HepG2 (cell line): ENCODE results near the gene APOM. TPM values are rescaled to one million over a fixed set of nuclear protein-coding genes. Genes with fewer than 3 reads are reported as not detected.
A peak's percentile ranks its signal among the peaks of the same experiment; 100 is the strongest.

Experiments used
- ARID2 ChIP-seq: sonication (generic); formaldehyde crosslinking; IDR thresholded peaks from 2 replicates; pipeline ENCODE4 v1.8.1; 2022; ENCODE audit warnings: mild to moderate bottlenecking, missing genetic modification reagents, borderline replicate concordance
- ARNT2 ChIP-seq: sonication (generic); formaldehyde crosslinking; IDR thresholded peaks from 2 replicates; pipeline ENCODE4 v1.8.0; 2022; ENCODE audit warnings: mild to moderate bottlenecking, low read depth, missing genetic modification reagents, moderate library complexity
- CENPBD1 ChIP-seq: sonication (generic); formaldehyde crosslinking; IDR thresholded peaks from 2 replicates; pipeline ENCODE4 v1.8.0; 2022; ENCODE audit warnings: missing genetic modification reagents, low read depth, mild to moderate bottlenecking, borderline replicate concordance
- DMAP1 ChIP-seq: IDR thresholded peaks from 2 replicates; pipeline ENCODE4 v1.6.1; 2016
- E2F2 ChIP-seq: sonication (generic); formaldehyde crosslinking; IDR thresholded peaks from 2 replicates; pipeline ENCODE4 v1.4.0; 2020; ENCODE audit warnings: missing genetic modification reagents, borderline replicate concordance
- IRF2 ChIP-seq: IDR thresholded peaks from 2 replicates; pipeline ENCODE4 v1.6.1; 2018; ENCODE audit warnings: missing genetic modification reagents, missing compliant biosample characterization
- JUND ChIP-seq: sonication (generic); formaldehyde crosslinking; IDR thresholded peaks from 2 replicates; pipeline ENCODE4 v1.8.0; 2022; ENCODE audit warnings: mild to moderate bottlenecking, missing genetic modification reagents
- KLF15 ChIP-seq: sonication (generic); formaldehyde crosslinking; IDR thresholded peaks from 2 replicates; pipeline ENCODE4 v1.8.1; 2023; ENCODE audit warnings: borderline replicate concordance, mild to moderate bottlenecking, inconsistent platforms, missing genetic modification reagents, mixed read lengths
- KMT2A ChIP-seq: sonication (generic); formaldehyde crosslinking; IDR thresholded peaks from 2 replicates; pipeline ENCODE4 v1.4.0; 2020; ENCODE audit warnings: missing genetic modification reagents
- MIER2 ChIP-seq: IDR thresholded peaks from 2 replicates; pipeline ENCODE4 v1.6.1; 2016; ENCODE audit warnings: missing biosample characterization, missing genetic modification reagents
- NFE2L2 ChIP-seq: fragments of 150-350 bp; IDR thresholded peaks from 2 replicates; pipeline ENCODE4 v1.6.1; 2014; ENCODE audit warnings: low read length
- RNF2 ChIP-seq: fragments of 450-650 bp; conservative IDR thresholded peaks from 2 replicates; pipeline ENCODE4 v1.6.1; 2016; ENCODE audit warnings: low read depth
- SAFB2 ChIP-seq: sonication (generic); formaldehyde crosslinking; IDR thresholded peaks from 2 replicates; pipeline ENCODE4 v1.5.1; 2020; ENCODE audit warnings: missing genetic modification reagents, low read depth, mild to moderate bottlenecking, borderline replicate concordance
- SATB2 ChIP-seq: sonication (generic); formaldehyde crosslinking; IDR thresholded peaks from 2 replicates; pipeline ENCODE4 v1.5.0; 2020; ENCODE audit warnings: missing genetic modification reagents
- SSRP1 ChIP-seq: IDR thresholded peaks from 2 replicates; pipeline ENCODE4 v1.6.1; 2016; ENCODE audit warnings: control low read depth
- TRAFD1 ChIP-seq: sonication (generic); formaldehyde crosslinking; IDR thresholded peaks from 2 replicates; pipeline ENCODE4 v1.5.1; 2020; ENCODE audit warnings: missing genetic modification reagents, mild to moderate bottlenecking, borderline replicate concordance
- ZBTB10 ChIP-seq: sonication (generic); formaldehyde crosslinking; IDR thresholded peaks from 2 replicates; pipeline ENCODE4 v1.4.0; 2020; ENCODE audit warnings: missing genetic modification reagents, borderline replicate concordance
- ZBTB20 ChIP-seq: sonication (generic); formaldehyde crosslinking; IDR thresholded peaks from 2 replicates; pipeline ENCODE4 v1.8.1; 2023; ENCODE audit warnings: missing genetic modification reagents, low read depth, mild to moderate bottlenecking, borderline replicate concordance
- ZC3H13 ChIP-seq: sonication (generic); formaldehyde crosslinking; IDR thresholded peaks from 2 replicates; pipeline ENCODE4 v1.8.1; 2023; ENCODE audit warnings: mild to moderate bottlenecking, missing genetic modification reagents, moderate library complexity
- ZFP90 ChIP-seq: sonication (generic); formaldehyde crosslinking; IDR thresholded peaks from 2 replicates; pipeline ENCODE4 v1.8.0; 2022; ENCODE audit warnings: missing genetic modification reagents, mild to moderate bottlenecking, inconsistent platforms, borderline replicate concordance
- ZNF260 ChIP-seq: sonication (generic); formaldehyde crosslinking; IDR thresholded peaks from 2 replicates; pipeline ENCODE4 v1.4.0; 2020; ENCODE audit warnings: missing genetic modification reagents, low read depth, mild to moderate bottlenecking, borderline replicate concordance
- ZNF33B ChIP-seq: sonication (generic); formaldehyde crosslinking; IDR thresholded peaks from 2 replicates; pipeline ENCODE4 v1.5.1; 2020; ENCODE audit warnings: mild to moderate bottlenecking, missing genetic modification reagents
- ZNF556 ChIP-seq: sonication (generic); formaldehyde crosslinking; IDR thresholded peaks from 2 replicates; pipeline ENCODE4 v1.4.0; 2020; ENCODE audit warnings: mild to moderate bottlenecking, missing genetic modification reagents, borderline replicate concordance
- ZNF615 ChIP-seq: sonication (generic); formaldehyde crosslinking; IDR thresholded peaks from 2 replicates; pipeline ENCODE4 v1.5.0; 2020; ENCODE audit warnings: mild to moderate bottlenecking, missing genetic modification reagents, borderline replicate concordance
- polyA plus RNA-seq, 8 experiments: library from polyadenylated mRNA; depleted of rRNA in 3 of 8; stranded (reverse) in 7 of 8; unstranded in 1 of 8; fragments of >200 nt; fragmentation: Illumina TruSeq in 4 of 8; extraction: Trizol in 4 of 8; gene quantifications; 2 replicates each; pipeline versions ENCODE4 v1.2.1 to v1.2.3, GENCODE V29; 2011 to 2016; ENCODE audit warnings: low read depth in 4 of 8, missing spikeins in 1 of 8, mixed read lengths in 1 of 8; ENCODE audit not compliant: insufficient read depth in 1 of 8
- total RNA-seq, 5 experiments: library from RNA; depleted of rRNA; stranded (reverse); fragments of >200 nt; fragmentation: Illumina TruSeq; extraction: Trizol; gene quantifications; 2 replicates each; pipeline ENCODE4 v1.2.3, GENCODE V29; 2016; ENCODE audit warnings: low read depth in 1 of 5

APOM gene
- total and polyA plus RNA-seq, 2 of the 13 experiments (the other 11 are each of a cell fraction or from before 2014, with no cell fraction given), result 98.2 to 1,140 TPM

GRCh38 chr6:31665501-31666336 is 10.0 kb downstream of the APOM start, which contains the start of gene CSNK2B (continued):
- peak; percentile 96 for TF ChIP-seq E2F2 (CRISPR knock-in tag)
- no peak; the same call in 1 of the 2 replicates for TF ChIP-seq SSRP1 (CRISPR knock-in tag)
- no peak; the same call in 1 of the 2 replicates for TF ChIP-seq SAFB2 (CRISPR knock-in tag)
- TF ChIP-seq ZC3H13 (CRISPR knock-in tag), result 0 out of 2 replicates have a peak, but pooled peaks have one; percentile 55
- TF ChIP-seq JUND (CRISPR knock-in tag), result peak; percentile 61; the same call in 1 of the 2 replicates
- peak; percentile 75 for TF ChIP-seq ZFP90 (CRISPR knock-in tag)
- TF ChIP-seq IRF2 (CRISPR knock-in tag), result peak; percentile 79
- TF ChIP-seq NFE2L2, result 0 out of 2 replicates have a peak, but pooled peaks have one; percentile 15
- TF ChIP-seq ZBTB20 (CRISPR knock-in tag), result peak; percentile 45
- TF ChIP-seq ARID2, result peak; percentile 92; the same call in 1 of the 2 replicates
- TF ChIP-seq ZNF33B (CRISPR knock-in tag), result no peak; the same call in 1 of the 2 replicates
- TF ChIP-seq ZNF260 (CRISPR knock-in tag), result no peak
- no peak for TF ChIP-seq RNF2
- TF ChIP-seq TRAFD1 (CRISPR knock-in tag), result no peak
- TF ChIP-seq ZNF615, result no peak
- no peak for TF ChIP-seq ZBTB10 (CRISPR knock-in tag)
- peak; percentile 64; the same call in 1 of the 2 replicates for TF ChIP-seq KMT2A (CRISPR knock-in tag)
- peak; percentile 82; the same call in 1 of the 2 replicates for TF ChIP-seq ARNT2 (CRISPR knock-in tag)
- no peak for TF ChIP-seq KLF15
- peak; percentile 91 for TF ChIP-seq DMAP1 (CRISPR knock-in tag)
- TF ChIP-seq ZNF556 (CRISPR knock-in tag), result no peak
- no peak for TF ChIP-seq SATB2 (CRISPR knock-in tag)
- TF ChIP-seq MIER2, result no peak
- TF ChIP-seq CENPBD1 (CRISPR knock-in tag), result no peak; the same call in 1 of the 2 replicates
